ENCODE measurements around the gene MYH7.

- TF ChIP-seq EZH2 (IDR thresholded peaks at IDR 0.05; ENCODE audit: insufficient read depth, low read length): no peak
- TF ChIP-seq, protein P1, sequence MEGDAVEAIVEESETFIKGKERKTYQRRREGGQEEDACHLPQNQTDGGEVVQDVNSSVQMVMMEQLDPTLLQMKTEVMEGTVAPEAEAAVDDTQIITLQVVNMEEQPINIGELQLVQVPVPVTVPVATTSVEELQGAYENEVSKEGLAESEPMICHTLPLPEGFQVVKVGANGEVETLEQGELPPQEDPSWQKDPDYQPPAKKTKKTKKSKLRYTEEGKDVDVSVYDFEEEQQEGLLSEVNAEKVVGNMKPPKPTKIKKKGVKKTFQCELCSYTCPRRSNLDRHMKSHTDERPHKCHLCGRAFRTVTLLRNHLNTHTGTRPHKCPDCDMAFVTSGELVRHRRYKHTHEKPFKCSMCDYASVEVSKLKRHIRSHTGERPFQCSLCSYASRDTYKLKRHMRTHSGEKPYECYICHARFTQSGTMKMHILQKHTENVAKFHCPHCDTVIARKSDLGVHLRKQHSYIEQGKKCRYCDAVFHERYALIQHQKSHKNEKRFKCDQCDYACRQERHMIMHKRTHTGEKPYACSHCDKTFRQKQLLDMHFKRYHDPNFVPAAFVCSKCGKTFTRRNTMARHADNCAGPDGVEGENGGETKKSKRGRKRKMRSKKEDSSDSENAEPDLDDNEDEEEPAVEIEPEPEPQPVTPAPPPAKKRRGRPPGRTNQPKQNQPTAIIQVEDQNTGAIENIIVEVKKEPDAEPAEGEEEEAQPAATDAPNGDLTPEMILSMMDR (IDR thresholded peaks at IDR 0.05; ENCODE audit: insufficient read depth, low read depth, low read length): no peak
Observed at GRCh38 chr14:23377573-23378563, 57.6 kb downstream of the MYH7 start.

Data from astrocyte (in vitro differentiated cells and primary cell).